Measurements from ENCODE around the gene RNF128.
A peak's percentile ranks its signal among the peaks of the same experiment; 100 is the strongest.

The RNF128 gene

GRCh38 chrX:106716463-106716862 lies 10.0 kb upstream of the RNF128 start:
- no peak overlapping the region for H4K91ac ChIP-seq (ENCODE audit: low read depth, low read length, poor library complexity)
- H3K79me1 ChIP-seq (ENCODE audit: low read depth, low read length): no peaks in the 10 kb centered on the region
- no peak overlapping the region for H2BK120ac ChIP-seq (ENCODE audit: low read depth, low read length)
- no peaks in the 10 kb centered on the region for H3K9me3 ChIP-seq (replicated peaks in 1 of 2; ENCODE audit: control insufficient read depth in 2 of 2, insufficient read depth in 1 of 2, low read depth in 1 of 2, low read length in 2 of 2)
- DNase-seq (ENCODE audit: low spot score): no peak
- no peak overlapping the region for H3K23ac ChIP-seq (ENCODE audit: low read depth, low read length, poor library complexity)
- no peak overlapping the region for H2BK12ac ChIP-seq (ENCODE audit: low read length)
- no peak overlapping the region for H4K8ac ChIP-seq (ENCODE audit: low read depth, low read length)
- peaks cover 0 to 3% (median 0%) of the 10 kb centered on the region in 3 experiments for H3K27me3 ChIP-seq (ENCODE audit: control insufficient read depth in 3 of 3, insufficient read depth in 3 of 3, low read depth in 1 of 3, low read length in 3 of 3)
- H3K4me2 ChIP-seq (ENCODE audit: insufficient read depth, low read length, poor library complexity, severe bottlenecking): no peak overlapping the region
- no peak overlapping the region for H2AK5ac ChIP-seq (ENCODE audit: low read depth, low read length)
- no peaks in the 10 kb centered on the region for H3K4me1 ChIP-seq (ENCODE audit: control insufficient read depth in 2 of 2, insufficient read depth in 1 of 2, low read depth in 1 of 2, low read length in 2 of 2)
- no peaks in the 10 kb centered on the region for H3K36me3 ChIP-seq (replicated peaks in 1 of 2; ENCODE audit: control insufficient read depth in 2 of 2, insufficient read depth in 2 of 2, low read length in 2 of 2)
- H2BK5ac ChIP-seq (ENCODE audit: low read length): no peak overlapping the region
- no CpG with 5 or more reads among the region's 1 CpG for WGBS, 2 donors (ENCODE audit: extremely low coverage in 2 of 2, insufficient read length in 2 of 2, insufficient replicate concordance in 1 of 2)
- no peak overlapping the region for H3K4me3 ChIP-seq (ENCODE audit: low read length in 2 of 2)
- H3K4ac ChIP-seq (ENCODE audit: low read length): no peak overlapping the region
- H3K14ac ChIP-seq (ENCODE audit: low read length): no peak overlapping the region
- no peak overlapping the region for H3K18ac ChIP-seq (ENCODE audit: low read length)
- H3K9ac ChIP-seq (ENCODE audit: low read depth, low read length, poor library complexity): no peak overlapping the region
- H2AFZ ChIP-seq (ENCODE audit: low read length): no peak overlapping the region
- H2BK15ac ChIP-seq (ENCODE audit: low read length): no peak overlapping the region
- no peak overlapping the region for H3K27ac ChIP-seq (replicated peaks; ENCODE audit: low read length)

- no peaks in the 10 kb centered on the region for H3K36me3 ChIP-seq (replicated peaks in 1 of 2; ENCODE audit: control insufficient read depth in 2 of 2, insufficient read depth in 2 of 2, low read length in 2 of 2)
- H2BK120ac ChIP-seq (ENCODE audit: low read depth, low read length): no peak overlapping the region
- H4K8ac ChIP-seq (ENCODE audit: low read depth, low read length): no peak overlapping the region
- H3K9me3 ChIP-seq (replicated peaks in 1 of 2; ENCODE audit: control insufficient read depth in 2 of 2, insufficient read depth in 1 of 2, low read depth in 1 of 2, low read length in 2 of 2): no peaks in the 10 kb centered on the region
- WGBS, 2 donors (ENCODE audit: extremely low coverage in 2 of 2, insufficient read length in 2 of 2, insufficient replicate concordance in 1 of 2): no CpG with 5 or more reads among the region's 4 CpGs
- H3K4me1 ChIP-seq (ENCODE audit: control insufficient read depth in 2 of 2, insufficient read depth in 1 of 2, low read depth in 1 of 2, low read length in 2 of 2): no peaks in the 10 kb centered on the region
- H4K91ac ChIP-seq (ENCODE audit: low read depth, low read length, poor library complexity): no peak overlapping the region
- H3K4ac ChIP-seq (ENCODE audit: low read length): no peak overlapping the region
- no peak overlapping the region for H3K14ac ChIP-seq (ENCODE audit: low read length)
- no peak overlapping the region for H2BK5ac ChIP-seq (ENCODE audit: low read length)
- no peak overlapping the region for H3K23ac ChIP-seq (ENCODE audit: low read depth, low read length, poor library complexity)
- H3K27ac ChIP-seq (replicated peaks; ENCODE audit: low read length): no peak overlapping the region
- no peak for DNase-seq (ENCODE audit: low spot score)
- no peak overlapping the region for H3K4me3 ChIP-seq (ENCODE audit: low read length in 2 of 2)
- H3K9ac ChIP-seq (ENCODE audit: low read depth, low read length, poor library complexity): no peak overlapping the region
- H2BK12ac ChIP-seq (ENCODE audit: low read length): no peak overlapping the region
- no peak overlapping the region for H2AFZ ChIP-seq (ENCODE audit: low read length)
- H3K79me1 ChIP-seq (ENCODE audit: low read depth, low read length): no peaks in the 10 kb centered on the region
- no peak overlapping the region for H2BK15ac ChIP-seq (ENCODE audit: low read length)
- H2AK5ac ChIP-seq (ENCODE audit: low read depth, low read length): no peak overlapping the region
- no peak overlapping the region for H3K18ac ChIP-seq (ENCODE audit: low read length)
- no peak overlapping the region for H3K4me2 ChIP-seq (ENCODE audit: insufficient read depth, low read length, poor library complexity, severe bottlenecking)
- H3K27me3 ChIP-seq (ENCODE audit: control insufficient read depth in 3 of 3, insufficient read depth in 3 of 3, low read depth in 1 of 3, low read length in 3 of 3): peaks cover 0 to 7% (median 0%) of the 10 kb centered on the region in 3 experiments
Measured at GRCh38 chrX:106718709-106719108, 7.8 kb upstream of the RNF128 start.

- no peak overlapping the region for H3K18ac ChIP-seq (ENCODE audit: low read length)
- H3K23ac ChIP-seq (ENCODE audit: low read depth, low read length, poor library complexity): no peak overlapping the region
- no peak overlapping the region for H4K91ac ChIP-seq (ENCODE audit: low read depth, low read length, poor library complexity)
- H3K4me2 ChIP-seq (ENCODE audit: insufficient read depth, low read length, poor library complexity, severe bottlenecking): peak overlapping the region; percentile 96
- no peaks in the 10 kb centered on the region for H3K9me3 ChIP-seq (replicated peaks in 1 of 2; ENCODE audit: control insufficient read depth in 2 of 2, insufficient read depth in 1 of 2, low read depth in 1 of 2, low read length in 2 of 2)
- no peak overlapping the region for H3K14ac ChIP-seq (ENCODE audit: low read length)
- no peak overlapping the region for H4K8ac ChIP-seq (ENCODE audit: low read depth, low read length)
- no peak overlapping the region for H3K27ac ChIP-seq (replicated peaks; ENCODE audit: low read length)
- no peak overlapping the region for H2BK12ac ChIP-seq (ENCODE audit: low read length)
- H2AFZ ChIP-seq (ENCODE audit: low read length): peak overlapping the region; percentile 83
- no peak overlapping the region for H2BK5ac ChIP-seq (ENCODE audit: low read length)
- H3K4ac ChIP-seq (ENCODE audit: low read length): no peak overlapping the region
- no peaks in the 10 kb centered on the region for H3K79me1 ChIP-seq (ENCODE audit: low read depth, low read length)
- no peak overlapping the region for H2AK5ac ChIP-seq (ENCODE audit: low read depth, low read length)
- no peaks in the 10 kb centered on the region for H3K4me1 ChIP-seq (ENCODE audit: control insufficient read depth in 2 of 2, insufficient read depth in 1 of 2, low read depth in 1 of 2, low read length in 2 of 2)
- no peaks in the 10 kb centered on the region for H3K36me3 ChIP-seq (replicated peaks in 1 of 2; ENCODE audit: control insufficient read depth in 2 of 2, insufficient read depth in 2 of 2, low read length in 2 of 2)
- no peak overlapping the region for H3K9ac ChIP-seq (ENCODE audit: low read depth, low read length, poor library complexity)
- no peak overlapping the region for H2BK120ac ChIP-seq (ENCODE audit: low read depth, low read length)
- no CpG with 5 or more reads among the region's 8 CpGs for WGBS, 2 donors (ENCODE audit: extremely low coverage in 2 of 2, insufficient read length in 2 of 2, insufficient replicate concordance in 1 of 2)
- DNase-seq (ENCODE audit: low spot score): no peak
- no peak overlapping the region for H2BK15ac ChIP-seq (ENCODE audit: low read length)
- peak overlapping the region; percentile 34 to 83 for H3K4me3 ChIP-seq (ENCODE audit: low read length in 2 of 2)
- H3K27me3 ChIP-seq (ENCODE audit: control insufficient read depth in 3 of 3, insufficient read depth in 3 of 3, low read depth in 1 of 3, low read length in 3 of 3): peaks cover 2 to 65% (median 17%) of the 10 kb centered on the region in 3 experiments
Measured at GRCh38 chrX:106725931-106726330, 570 bp upstream of the RNF128 start.

- Histone ChIP-seq H3K4ac (ENCODE audit: low read length) (no peak overlapping the region), H3K4me1 (ENCODE audit: control insufficient read depth in 2 of 2, insufficient read depth in 1 of 2, low read depth in 1 of 2, low read length in 2 of 2) (no peaks in the 10 kb centered on the region), H2BK120ac (ENCODE audit: low read depth, low read length) (no peak overlapping the region), H3K4me3 (ENCODE audit: low read length in 2 of 2) (no peak overlapping the region), H3K9me3 (replicated peaks in 1 of 2; ENCODE audit: control insufficient read depth in 2 of 2, insufficient read depth in 1 of 2, low read depth in 1 of 2, low read length in 2 of 2) (no peaks in the 10 kb centered on the region), H3K27ac (replicated peaks; ENCODE audit: low read length) (no peak overlapping the region), H3K23ac (ENCODE audit: low read depth, low read length, poor library complexity) (no peak overlapping the region), H3K4me2 (ENCODE audit: insufficient read depth, low read length, poor library complexity, severe bottlenecking) (no peak overlapping the region), H3K14ac (ENCODE audit: low read length) (no peak overlapping the region), H3K9ac (ENCODE audit: low read depth, low read length, poor library complexity) (no peak overlapping the region), H2BK5ac (ENCODE audit: low read length) (no peak overlapping the region), H3K27me3 (ENCODE audit: control insufficient read depth in 3 of 3, insufficient read depth in 3 of 3, low read depth in 1 of 3, low read length in 3 of 3) (peaks cover 2 to 66% (median 17%) of the 10 kb centered on the region in 3 experiments), H2AFZ (ENCODE audit: low read length) (no peak overlapping the region), H3K36me3 (replicated peaks in 1 of 2; ENCODE audit: control insufficient read depth in 2 of 2, insufficient read depth in 2 of 2, low read length in 2 of 2) (no peaks in the 10 kb centered on the region), H3K79me1 (ENCODE audit: low read depth, low read length) (no peaks in the 10 kb centered on the region), H2BK12ac (ENCODE audit: low read length) (no peak overlapping the region), H3K18ac (ENCODE audit: low read length) (no peak overlapping the region), H4K8ac (ENCODE audit: low read depth, low read length) (no peak overlapping the region), H2BK15ac (ENCODE audit: low read length) (no peak overlapping the region), H2AK5ac (ENCODE audit: low read depth, low read length) (no peak overlapping the region), H4K91ac (ENCODE audit: low read depth, low read length, poor library complexity) (no peak overlapping the region)
- DNase-seq (ENCODE audit: low spot score): no peak
- no CpG with 5 or more reads among the region's 2 CpGs for WGBS, 2 donors (ENCODE audit: extremely low coverage in 2 of 2, insufficient read length in 2 of 2, insufficient replicate concordance in 1 of 2)
Measured at GRCh38 chrX:106728337-106728736, 1.8 kb downstream of the RNF128 start.
